Activated CD4-positive, alpha-beta T cell treated with anti-CD3 and anti-CD28 coated beads, Interleukin-2, amount 10 ng/mL, durations not matched to agents 24 days and 14 days (primary cell): ENCODE results near the gene SNIP1. TPM values are rescaled to one million over a fixed set of nuclear protein-coding genes. Genes with fewer than 3 reads are reported as not detected.
A peak's percentile ranks its signal among the peaks of the same experiment; 100 is the strongest.
"Not testable (repeated sequence)": the region's sequence is repeated elsewhere in the genome, so short reads cannot be mapped to it uniquely, and the experiment has no call there.

Experiments used
- DNase-seq: peaks from one replicate; pipeline ENCODE4 v3.0.0; 2022
- H3K27ac Mint-ChIP-seq: one replicate; pipeline ENCODE4 v1.8.0; 2022; ENCODE audit warnings: mild to moderate bottlenecking, mixed read lengths
- H3K27me3 Mint-ChIP-seq: one replicate; pipeline ENCODE4 v1.8.0; 2022; ENCODE audit warnings: mixed read lengths
- H3K36me3 Mint-ChIP-seq: one replicate; pipeline ENCODE4 v1.8.0; 2022; ENCODE audit warnings: low read depth, mild to moderate bottlenecking, mixed read lengths
- H3K4me1 Mint-ChIP-seq: one replicate; pipeline ENCODE4 v1.8.0; 2021; ENCODE audit warnings: mixed read lengths
- H3K4me3 Mint-ChIP-seq: one replicate; pipeline ENCODE4 v1.8.0; 2022; ENCODE audit warnings: mild to moderate bottlenecking, moderate library complexity, mixed read lengths
- H3K9me3 Mint-ChIP-seq: one replicate; pipeline ENCODE4 v1.8.0; 2021; ENCODE audit warnings: mixed read lengths
- intact Hi-C: fragments of 100-400 bp; cut with micrococcal nuclease; formaldehyde crosslinking; loops from one replicate; pipeline ENCODE4 v1.15.1; 2023
- total RNA-seq: library from RNA; stranded (reverse); gene quantifications from 2 replicates; pipeline ENCODE4 v1.2.3, GENCODE V29; 2022

Gene SNIP1
- total RNA-seq, 1 donor from 2014 or later = 25.4 TPM

DNA sequence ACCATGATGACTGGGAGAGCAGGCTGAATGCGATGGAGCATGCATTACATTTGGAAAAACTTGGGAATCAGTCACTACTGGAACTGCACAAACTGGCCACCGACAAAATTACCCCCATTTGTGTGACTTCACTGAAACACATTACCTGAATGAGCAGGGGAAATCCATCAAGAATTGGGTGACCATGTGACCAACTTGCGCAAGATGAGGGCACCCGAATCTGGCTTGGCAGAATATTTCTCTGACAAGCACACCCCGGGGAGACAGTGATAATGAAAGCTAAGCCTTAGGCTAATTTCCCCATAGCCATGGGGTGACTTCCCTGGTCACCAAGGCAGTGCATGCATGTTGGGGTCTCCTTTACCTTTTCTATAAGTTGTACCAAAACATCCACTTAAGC is 9.1 kb downstream of the SNIP1 start:
- H3K27ac Mint-ChIP-seq = no peak overlapping the region
- DNase-seq = no peak
- peaks cover 43% of the 10 kb centered on the region for H3K36me3 Mint-ChIP-seq

DNA sequence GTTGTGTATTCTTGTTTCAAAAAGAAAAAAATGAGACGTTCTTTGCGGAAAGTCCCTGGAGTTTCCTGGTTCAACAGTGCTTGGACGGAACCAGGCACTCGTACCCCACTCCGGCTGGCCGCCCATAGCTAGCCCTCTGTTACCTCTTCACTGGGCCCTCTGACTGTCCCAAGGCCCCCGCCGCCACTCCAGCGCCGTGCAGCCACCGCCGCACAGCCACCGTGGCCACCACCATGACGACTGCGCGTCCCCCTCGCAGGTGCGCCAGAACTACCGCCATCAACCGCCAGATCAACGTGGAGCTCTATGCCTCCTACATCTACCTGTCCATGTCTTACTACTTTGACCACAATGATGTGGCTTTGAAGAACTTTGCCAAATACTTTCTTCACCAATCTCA is 9.6 kb downstream of the SNIP1 start:
- H3K27ac Mint-ChIP-seq = no peak overlapping the region
- H3K27me3 Mint-ChIP-seq = no peaks in the 10 kb centered on the region
- no peak for DNase-seq
- no peaks in the 10 kb centered on the region for H3K9me3 Mint-ChIP-seq
- intact Hi-C loops = no loop called here
- H3K4me1 Mint-ChIP-seq = peaks cover 8% of the 10 kb centered on the region
- H3K36me3 Mint-ChIP-seq = peaks cover 42% of the 10 kb centered on the region
- H3K4me3 Mint-ChIP-seq = no peak overlapping the region

More for the DNA sequence above, 9.1 kb downstream of the SNIP1 start:
- Mint-ChIP-seq H3K4me3 (no peak overlapping the region), H3K9me3 (no peaks in the 10 kb centered on the region), H3K4me1 (peaks cover 11% of the 10 kb centered on the region), H3K27me3 (no peaks in the 10 kb centered on the region)
- intact Hi-C loops = no loop called here

GRCh38 chr1:37540036-37540785 is 13.9 kb downstream of the SNIP1 start:
- Mint-ChIP-seq H3K9me3 (no peaks in the 10 kb centered on the region), H3K4me3 (no peak overlapping the region), H3K27ac (no peak overlapping the region), H3K36me3 (peaks cover 54% of the 10 kb centered on the region), H3K4me1 (peaks cover 10% of the 10 kb centered on the region), H3K27me3 (no peaks in the 10 kb centered on the region)
- no peak for DNase-seq
- intact Hi-C loops = no loop called here

- H3K27me3 Mint-ChIP-seq, DNase-seq, H3K27ac Mint-ChIP-seq, intact Hi-C loops, H3K4me1 Mint-ChIP-seq, H3K4me3 Mint-ChIP-seq, H3K9me3 Mint-ChIP-seq: not testable (repeated sequence)
- peaks cover 53% of the 10 kb centered on the region for H3K36me3 Mint-ChIP-seq
These were observed 14.9 kb downstream of the SNIP1 start for GRCh38 chr1:37539154-37539553.

DNA sequence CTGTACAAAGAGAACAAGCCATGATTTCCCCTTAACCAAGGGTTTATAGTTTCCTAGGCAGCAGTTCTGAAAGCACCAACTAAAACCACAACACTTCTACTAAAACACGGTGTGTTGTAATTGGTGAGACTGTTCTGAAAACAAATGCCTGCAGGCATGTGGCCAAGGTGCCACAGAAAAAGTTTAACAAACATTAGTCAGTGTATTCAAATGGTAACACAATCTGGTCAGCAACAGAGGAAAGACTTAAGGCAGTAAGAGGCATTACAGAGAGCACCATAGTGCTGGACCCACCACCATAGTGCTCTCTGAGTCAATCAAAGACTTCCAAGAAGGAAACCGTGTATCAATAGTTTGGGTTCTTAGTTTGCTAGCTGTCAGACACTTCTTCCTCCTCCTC is 16.7 kb downstream of the SNIP1 start:
- intact Hi-C loops = no loop called here
- Mint-ChIP-seq H3K4me3 (no peak overlapping the region), H3K9me3 (no peaks in the 10 kb centered on the region), H3K27me3 (no peaks in the 10 kb centered on the region), H3K27ac (peak overlapping the region; percentile 59), H3K4me1 (peaks cover 7% of the 10 kb centered on the region), H3K36me3 (peaks cover 53% of the 10 kb centered on the region)
- DNase-seq = no peak

- DNase-seq = no peak
- Mint-ChIP-seq H3K27ac (no peak overlapping the region), H3K27me3 (no peaks in the 10 kb centered on the region), H3K4me3 (no peak overlapping the region), H3K9me3 (no peaks in the 10 kb centered on the region), H3K4me1 (peaks cover 7% of the 10 kb centered on the region), H3K36me3 (peaks cover 35% of the 10 kb centered on the region)
- intact Hi-C loops = no loop called here
These were observed 20.6 kb downstream of the SNIP1 start for GRCh38 chr1:37533317-37534093.

- H3K36me3 Mint-ChIP-seq = peaks cover 28% of the 10 kb centered on the region
- intact Hi-C loops, H3K27me3 Mint-ChIP-seq, H3K27ac Mint-ChIP-seq, DNase-seq, H3K4me3 Mint-ChIP-seq, H3K4me1 Mint-ChIP-seq, H3K9me3 Mint-ChIP-seq: not testable (repeated sequence)
These were observed 21.5 kb downstream of the SNIP1 start for GRCh38 chr1:37532418-37533156.

GRCh38 chr1:37529888-37530287 is 24.2 kb downstream of the SNIP1 start:
- intact Hi-C loops, DNase-seq, H3K9me3 Mint-ChIP-seq, H3K4me1 Mint-ChIP-seq, H3K4me3 Mint-ChIP-seq, H3K36me3 Mint-ChIP-seq, H3K27ac Mint-ChIP-seq, H3K27me3 Mint-ChIP-seq: not testable (repeated sequence)

DNA sequence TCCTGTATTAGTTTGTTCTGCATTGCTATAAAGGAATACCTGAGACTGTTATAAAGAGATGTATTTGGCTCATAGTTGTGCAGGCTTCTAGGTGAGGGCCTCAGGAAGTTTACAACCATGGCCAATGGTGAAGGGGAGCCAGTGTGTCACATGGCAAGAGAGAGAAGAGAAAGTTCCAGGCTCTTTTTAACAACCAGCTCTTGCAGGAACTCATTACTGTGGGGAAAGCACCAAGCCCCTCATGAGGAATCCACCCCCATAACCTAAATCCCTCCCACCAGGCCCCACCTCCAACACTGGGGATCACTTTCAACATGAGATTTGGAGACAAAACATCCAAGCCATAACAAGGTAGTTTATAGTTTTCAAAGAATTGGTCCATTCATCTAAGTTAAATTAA is 34.5 kb downstream of the SNIP1 start:
- peak overlapping the region; percentile 83 for H3K4me3 Mint-ChIP-seq
- peaks cover 9% of the 10 kb centered on the region for H3K36me3 Mint-ChIP-seq
- peaks cover 7% of the 10 kb centered on the region for H3K9me3 Mint-ChIP-seq
- H3K27ac Mint-ChIP-seq = peak overlapping the region; percentile 85
- no peaks in the 10 kb centered on the region for H3K27me3 Mint-ChIP-seq
- no peak for DNase-seq
- peaks cover 21% of the 10 kb centered on the region for H3K4me1 Mint-ChIP-seq
- intact Hi-C loops = no loop called here

DNA sequence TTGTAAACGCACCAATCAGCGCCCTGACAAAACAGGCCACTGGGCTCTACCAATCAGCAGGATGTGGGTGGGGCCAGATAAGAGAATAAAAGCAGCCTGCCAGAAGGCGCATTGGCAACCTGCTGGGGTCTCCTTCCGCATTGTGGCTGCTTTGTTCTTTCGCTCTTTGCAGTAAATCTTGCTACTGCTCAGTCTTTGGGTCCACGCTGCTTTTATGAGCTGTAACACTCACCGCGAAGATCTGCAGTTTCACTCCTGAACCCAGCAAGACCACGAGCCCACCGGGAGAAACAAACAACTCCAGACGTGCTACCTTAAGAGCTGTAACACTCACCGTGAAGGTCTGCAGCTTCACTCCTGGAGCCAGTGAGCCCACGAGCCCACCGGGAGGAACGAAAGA is 35.2 kb downstream of the SNIP1 start:
- Mint-ChIP-seq H3K36me3 (peaks cover 11% of the 10 kb centered on the region), H3K4me1 (peaks cover 22% of the 10 kb centered on the region), H3K27ac (peak overlapping the region; percentile 85), H3K4me3 (peak overlapping the region; percentile 83)
- H3K27me3 Mint-ChIP-seq, H3K9me3 Mint-ChIP-seq, intact Hi-C loops: not testable (repeated sequence)
- peak; percentile 76 for DNase-seq

DNA sequence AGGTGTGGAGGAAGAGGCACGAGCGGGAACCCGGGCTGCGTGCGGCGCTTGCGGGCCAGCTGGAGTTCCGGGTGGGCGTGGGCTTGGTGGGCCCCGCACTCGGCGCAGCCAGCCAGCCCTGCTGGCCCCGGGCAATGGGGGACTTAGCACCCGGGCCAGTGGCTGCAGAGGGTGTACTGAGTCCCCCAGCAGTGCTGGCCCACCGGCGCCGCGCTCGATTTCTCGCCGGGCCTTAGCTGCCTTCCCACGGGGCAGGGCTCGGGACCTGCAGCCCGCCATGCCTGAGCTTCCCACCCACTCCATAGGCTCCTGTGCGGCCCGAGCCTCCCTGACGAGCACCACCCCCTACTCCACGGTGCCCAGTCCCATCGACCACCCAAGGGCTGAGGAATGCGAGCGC is 35.9 kb downstream of the SNIP1 start:
- H3K27ac Mint-ChIP-seq, H3K9me3 Mint-ChIP-seq, H3K27me3 Mint-ChIP-seq, intact Hi-C loops, H3K4me3 Mint-ChIP-seq, DNase-seq: not testable (repeated sequence)
- H3K4me1 Mint-ChIP-seq = peaks cover 28% of the 10 kb centered on the region
- H3K36me3 Mint-ChIP-seq = peaks cover 14% of the 10 kb centered on the region

DNA sequence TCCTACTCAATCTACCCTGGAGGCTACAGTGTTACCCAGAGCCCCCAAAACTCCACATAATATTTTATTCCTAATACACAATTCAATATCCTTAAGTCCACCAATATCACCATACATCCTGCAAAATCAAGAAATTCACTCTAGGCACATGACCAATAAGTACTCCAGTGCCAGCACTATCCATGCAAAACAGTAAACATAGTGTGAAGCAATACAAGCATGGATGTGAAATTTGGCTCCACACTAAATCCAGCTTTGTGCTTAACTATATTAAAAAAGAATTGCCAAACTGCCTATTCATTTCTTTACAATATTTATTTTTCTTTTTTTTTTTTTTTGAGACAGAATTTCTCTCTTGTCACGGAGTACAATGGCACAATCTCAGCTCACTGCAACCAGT is 36.5 kb downstream of the SNIP1 start:
- Mint-ChIP-seq H3K27ac (no peak overlapping the region), H3K4me1 (peaks cover 31% of the 10 kb centered on the region), H3K4me3 (no peak overlapping the region), H3K9me3 (no peaks in the 10 kb centered on the region), H3K36me3 (peaks cover 14% of the 10 kb centered on the region), H3K27me3 (no peaks in the 10 kb centered on the region)
- intact Hi-C loops = no loop called here
- DNase-seq = no peak

DNA sequence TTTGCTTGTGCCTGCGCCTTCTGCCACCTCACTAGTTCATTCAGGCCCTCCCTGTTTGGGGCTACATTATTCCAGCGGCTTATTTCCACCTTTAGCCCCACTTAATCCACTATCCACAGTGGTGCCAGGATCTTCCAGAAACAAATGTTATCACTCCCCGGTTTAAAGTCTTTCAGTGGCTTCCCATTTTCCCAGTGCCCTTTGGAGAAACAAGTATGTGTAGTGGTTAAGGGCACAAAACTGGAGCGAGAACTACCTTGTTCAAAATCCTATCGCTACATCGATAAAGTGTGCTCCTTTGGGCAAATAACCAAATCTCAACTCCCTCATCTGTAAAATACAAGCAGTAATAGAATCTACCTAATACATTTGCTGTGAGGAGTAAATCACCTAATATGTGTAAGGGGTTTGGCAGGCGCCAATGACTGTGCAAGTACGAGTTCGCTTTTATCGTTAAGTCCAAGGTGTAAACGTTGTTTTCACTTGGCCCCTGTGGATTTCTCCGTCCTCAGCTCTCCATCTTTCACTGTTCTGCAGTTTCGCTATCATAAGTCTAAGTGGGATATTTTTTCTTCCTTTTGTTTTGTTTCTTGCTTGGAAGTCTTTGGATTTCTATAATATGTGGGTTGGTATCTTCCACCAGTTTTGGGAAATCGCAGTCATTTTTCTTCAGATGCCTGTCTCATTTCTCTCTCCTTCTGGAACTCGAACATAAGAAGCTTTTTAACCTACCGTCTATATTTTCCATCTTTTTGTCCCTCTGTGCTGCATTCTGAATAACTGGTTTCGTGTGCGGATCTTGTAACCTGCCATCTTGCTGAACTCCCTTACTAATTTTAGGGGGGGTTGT is 38.7 kb downstream of the SNIP1 start:
- peak overlapping the region; percentile 97 for H3K27ac Mint-ChIP-seq
- H3K36me3 Mint-ChIP-seq = peaks cover 28% of the 10 kb centered on the region
- DNase-seq = no peak
- H3K4me1 Mint-ChIP-seq = peaks cover 42% of the 10 kb centered on the region
- no peaks in the 10 kb centered on the region for H3K9me3 Mint-ChIP-seq
- no peaks in the 10 kb centered on the region for H3K27me3 Mint-ChIP-seq
- intact Hi-C loops = loop anchor here (2.0 kb wide), 1 partner anchor 39 kb away; the partner anchor contains the start of gene SNIP1
- H3K4me3 Mint-ChIP-seq = peak overlapping the region; percentile 94
